ENCODE results near the gene ZMYND15. TPM values are rescaled to one million over a fixed set of nuclear protein-coding genes. Genes with fewer than 3 reads are reported as not detected.
A peak's percentile ranks its signal among the peaks of the same experiment; 100 is the strongest.
"Not testable (repeated sequence)": the region's sequence is repeated elsewhere in the genome, so short reads cannot be mapped to it uniquely, and the experiment has no call there.

ZMYND15 gene
- polyA plus RNA-seq (ENCODE audit: insufficient read length in 4 of 4), result under 1 TPM; 0.41 to 0.95 (median 0.45) TPM

- peak in 1 of 4 donors; percentile 33 for DNase-seq (ENCODE audit: low read depth in 4 of 4, low spot score in 3 of 4)
Observed at GRCh38 chr17:4739122-4740024, at the start of gene ZMYND15, which contains the start of gene CXCL16. ZMYND15 (plus strand) TSS chr17:4739833; CDS start chr17:4740549, 716 bp downstream. CXCL16 (minus strand) TSS chr17:4739928; CDS start chr17:4739339, 589 bp downstream.

- not testable (repeated sequence) for DNase-seq (ENCODE audit: low read depth in 4 of 4, low spot score in 3 of 4)
Observed at GRCh38 chr17:4689872-4690271, 49.8 kb upstream of the ZMYND15 start.

- no peak for DNase-seq (ENCODE audit: low read depth in 4 of 4, low spot score in 3 of 4)
Observed at GRCh38 chr17:4690745-4691144, 48.9 kb upstream of the ZMYND15 start.

- no peak for DNase-seq (ENCODE audit: low read depth in 4 of 4, low spot score in 3 of 4)
Observed at GRCh38 chr17:4691686-4692085, 47.9 kb upstream of the ZMYND15 start.

- DNase-seq (ENCODE audit: low read depth in 4 of 4, low spot score in 3 of 4), result no peak
Observed at GRCh38 chr17:4693416-4693815, 46.2 kb upstream of the ZMYND15 start.

GRCh38 chr17:4696437-4696805 lies 43.2 kb upstream of the ZMYND15 start:
- DNase-seq (ENCODE audit: low read depth in 4 of 4, low spot score in 3 of 4), result no peak

- DNase-seq (ENCODE audit: low read depth in 4 of 4, low spot score in 3 of 4), result not testable (repeated sequence)
Observed at GRCh38 chr17:4699401-4700056, 40.1 kb upstream of the ZMYND15 start.

GRCh38 chr17:4701116-4701515 lies 38.5 kb upstream of the ZMYND15 start:
- no peak for DNase-seq (ENCODE audit: low read depth in 4 of 4, low spot score in 3 of 4)

GRCh38 chr17:4703330-4703691 lies 36.3 kb upstream of the ZMYND15 start:
- DNase-seq (ENCODE audit: low read depth in 4 of 4, low spot score in 3 of 4), result no peak

- DNase-seq (ENCODE audit: low read depth in 4 of 4, low spot score in 3 of 4), result not testable (repeated sequence)
Observed at GRCh38 chr17:4704574-4704907, 35.1 kb upstream of the ZMYND15 start.

GRCh38 chr17:4704991-4705390 lies 34.6 kb upstream of the ZMYND15 start:
- no peak for DNase-seq (ENCODE audit: low read depth in 4 of 4, low spot score in 3 of 4)

- no peak for DNase-seq (ENCODE audit: low read depth in 4 of 4, low spot score in 3 of 4)
Observed at GRCh38 chr17:4706121-4706520, 33.5 kb upstream of the ZMYND15 start.

- no peak for DNase-seq (ENCODE audit: low read depth in 4 of 4, low spot score in 3 of 4)
Observed at GRCh38 chr17:4708436-4708835, 31.2 kb upstream of the ZMYND15 start.

- DNase-seq (ENCODE audit: low read depth in 4 of 4, low spot score in 3 of 4), result peak; percentile 96 to 98 (median 96)
Observed at GRCh38 chr17:4709794-4710692, 29.6 kb upstream of the ZMYND15 start, which contains the start of gene ARRB2. ARRB2 (plus strand) TSS chr17:4710632; CDS start chr17:4710722, 90 bp downstream.

GRCh38 chr17:4710693-4711634 lies 28.7 kb upstream of the ZMYND15 start:
- DNase-seq (ENCODE audit: low read depth in 4 of 4, low spot score in 3 of 4), result no peak

GRCh38 chr17:4711661-4712181 lies 27.9 kb upstream of the ZMYND15 start:
- DNase-seq (ENCODE audit: low read depth in 4 of 4, low spot score in 3 of 4), result no peak

- no peak for DNase-seq (ENCODE audit: low read depth in 4 of 4, low spot score in 3 of 4)
Observed at GRCh38 chr17:4712526-4712925, 27.1 kb upstream of the ZMYND15 start.

GRCh38 chr17:4714340-4715062 lies 25.1 kb upstream of the ZMYND15 start:
- DNase-seq (ENCODE audit: low read depth in 4 of 4, low spot score in 3 of 4), result not testable (repeated sequence)
